ENCODE results near the gene MPL.

The MPL gene

DNA sequence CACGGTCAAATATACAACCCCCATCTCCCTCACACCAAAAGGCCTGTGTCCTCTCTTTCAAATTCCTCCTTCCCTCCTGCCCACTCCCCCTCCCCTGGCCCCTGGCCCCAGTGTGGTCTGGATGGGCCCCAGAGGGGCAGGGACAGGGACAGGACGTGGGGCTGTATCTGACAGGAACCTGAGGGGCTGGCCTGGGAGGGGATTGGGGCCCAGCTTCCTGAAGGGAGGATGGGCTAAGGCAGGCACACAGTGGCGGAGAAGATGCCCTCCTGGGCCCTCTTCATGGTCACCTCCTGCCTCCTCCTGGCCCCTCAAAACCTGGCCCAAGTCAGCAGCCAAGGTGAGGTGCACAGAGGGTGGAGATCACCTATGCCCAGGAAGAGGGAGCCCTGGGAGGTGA is at the start of gene MPL:
Gene MPL (plus strand): TSS at position 231 of the 400 bp plus-strand sequence. CDS start 31 bp downstream, at position 262.
- Histone ChIP-seq H3K27ac (ENCODE audit: extremely low read depth, low read depth, low read length) (no peak within 1 kb of the TSS), H3K4me1 (ENCODE audit: control insufficient read depth, insufficient read depth, low read length) (no peaks in the 10 kb centered on the region), H3K36me3 (ENCODE audit: control insufficient read depth in 2 of 2, insufficient read depth in 1 of 2, low read length in 2 of 2) (no peaks in the 10 kb centered on the region), H3K9me3 (ENCODE audit: control insufficient read depth, insufficient read depth, low read depth, low read length) (no peaks in the 10 kb centered on the region), H3K4me3 (ENCODE audit: low read depth, low read length) (no peak within 1 kb of the TSS)
- TF ChIP-seq ZNF426 (tag by site-specific recombination; IDR thresholded peaks at IDR 0.05) (no peak), ZNF350 (tag by site-specific recombination; IDR thresholded peaks at IDR 0.05) (no peak), HOXD13 (CRISPR knock-in tag; IDR thresholded peaks at IDR 0.05; ENCODE audit: borderline replicate concordance) (no peak), ZNF704 (tag by site-specific recombination; IDR thresholded peaks at IDR 0.05) (no peak), ZFP69B (tag by site-specific recombination; IDR thresholded peaks at IDR 0.05) (no peak), ZNF214 (tag by site-specific recombination; IDR thresholded peaks at IDR 0.05; ENCODE audit: borderline replicate concordance) (no peak), ZNF571 (tag by site-specific recombination; IDR thresholded peaks at IDR 0.05) (no peak), ZNF621 (tag by site-specific recombination; IDR thresholded peaks at IDR 0.05) (no peak), YY1 (tag by site-specific recombination; IDR thresholded peaks at IDR 0.05) (no peak), IKZF3 (tag by site-specific recombination; IDR thresholded peaks at IDR 0.05) (no peak)
- TF ChIP-seq, protein P1, sequence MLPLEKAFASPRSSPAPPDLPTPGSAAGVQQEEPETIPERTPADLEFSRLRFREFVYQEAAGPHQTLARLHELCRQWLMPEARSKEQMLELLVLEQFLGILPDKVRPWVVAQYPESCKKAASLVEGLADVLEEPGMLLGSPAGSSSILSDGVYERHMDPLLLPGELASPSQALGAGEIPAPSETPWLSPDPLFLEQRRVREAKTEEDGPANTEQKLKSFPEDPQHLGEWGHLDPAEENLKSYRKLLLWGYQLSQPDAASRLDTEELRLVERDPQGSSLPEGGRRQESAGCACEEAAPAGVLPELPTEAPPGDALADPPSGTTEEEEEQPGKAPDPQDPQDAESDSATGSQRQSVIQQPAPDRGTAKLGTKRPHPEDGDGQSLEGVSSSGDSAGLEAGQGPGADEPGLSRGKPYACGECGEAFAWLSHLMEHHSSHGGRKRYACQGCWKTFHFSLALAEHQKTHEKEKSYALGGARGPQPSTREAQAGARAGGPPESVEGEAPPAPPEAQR (tag by site-specific recombination; IDR thresholded peaks at IDR 0.05), result no peak
- POLR2A ChIA-PET, result no interaction called here
- CTCF ChIA-PET, result interaction anchor here (0.6 kb wide), 1 partner anchor 77 kb away, joined by 3 read pairs; no protein-coding TSS in a partner anchor

- no peak overlapping the region for H3K27ac ChIP-seq (ENCODE audit: extremely low read depth, low read depth, low read length)
- TF ChIP-seq ZNF114 (tag by site-specific recombination; IDR thresholded peaks at IDR 0.05) (no peak), KLF16 (tag by site-specific recombination; IDR thresholded peaks at IDR 0.05) (no peak), RBAK (tag by site-specific recombination; IDR thresholded peaks at IDR 0.05) (no peak), ZNF488 (tag by site-specific recombination; IDR thresholded peaks at IDR 0.05) (no peak), ZNF501 (tag by site-specific recombination; IDR thresholded peaks at IDR 0.05) (no peak), ZNF701 (tag by site-specific recombination; IDR thresholded peaks at IDR 0.05) (no peak), ZBTB20 (tag by site-specific recombination; IDR thresholded peaks at IDR 0.05) (no peak), ZNF658 (tag by site-specific recombination; IDR thresholded peaks at IDR 0.05) (no peak), ZNF623 (tag by site-specific recombination; IDR thresholded peaks at IDR 0.05) (no peak), ZNF391 (tag by site-specific recombination; IDR thresholded peaks at IDR 0.05; ENCODE audit: borderline replicate concordance, low read depth) (no peak), YY2 (tag by site-specific recombination; IDR thresholded peaks at IDR 0.05) (no peak)
- POLR2A ChIA-PET, result no interaction called here
- H3K4me3 ChIP-seq (ENCODE audit: low read depth, low read length), result no peak overlapping the region
- H3K9me3 ChIP-seq (ENCODE audit: control insufficient read depth, insufficient read depth, low read depth, low read length), result no peaks in the 10 kb centered on the region
- H3K4me1 ChIP-seq (ENCODE audit: control insufficient read depth, insufficient read depth, low read length), result no peaks in the 10 kb centered on the region
- CTCF ChIA-PET, result no interaction called here
- no peaks in the 10 kb centered on the region for H3K36me3 ChIP-seq (ENCODE audit: control insufficient read depth in 2 of 2, insufficient read depth in 1 of 2, low read length in 2 of 2)
Measured at GRCh38 chr1:43288058-43288784, 49.4 kb upstream of the MPL start.

Data from HEK293 (cell line).